Fibroblast of skin of scalp (primary cell): ENCODE results near the gene TRIM40.

Experiments
- DNase-seq: peaks from one replicate; pipeline ENCODE4 v3.0.0-alpha.2; 2013

Gene TRIM40

DNA sequence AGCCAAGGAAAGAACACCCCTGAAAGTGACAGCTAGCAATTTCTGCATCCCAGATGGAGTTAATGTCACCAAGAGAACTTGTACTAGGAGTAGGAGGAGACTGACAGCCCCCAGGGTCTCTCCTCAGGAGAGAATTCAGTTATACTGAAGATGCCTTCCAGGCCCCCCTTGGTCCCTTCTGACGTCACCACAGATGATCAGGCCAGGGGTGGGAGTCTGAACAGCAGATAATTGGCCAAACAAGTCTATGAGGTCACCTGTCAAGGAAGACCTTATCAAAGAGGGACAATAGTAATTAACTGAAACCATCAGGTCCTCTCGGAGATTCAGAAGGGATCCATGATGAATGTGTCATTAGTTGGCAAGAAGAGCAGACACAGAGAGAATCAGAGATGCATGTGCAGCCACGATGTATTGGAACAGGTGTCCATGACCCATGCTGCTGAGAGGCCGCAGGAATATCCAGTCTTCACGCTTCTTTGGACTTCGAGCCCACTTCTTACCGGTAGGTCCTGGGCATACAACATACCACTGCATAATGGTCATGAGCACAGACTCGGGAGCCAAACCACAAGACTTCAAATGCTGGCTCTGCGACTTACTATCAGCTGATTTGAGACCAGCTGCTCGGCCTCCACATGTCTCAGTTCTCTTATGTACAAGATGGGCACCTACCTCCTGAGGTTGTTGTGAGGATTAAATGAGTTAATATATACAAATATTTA, 14.9 kb downstream of the TRIM40 start:
- DNase-seq = peak; percentile 41

DNA sequence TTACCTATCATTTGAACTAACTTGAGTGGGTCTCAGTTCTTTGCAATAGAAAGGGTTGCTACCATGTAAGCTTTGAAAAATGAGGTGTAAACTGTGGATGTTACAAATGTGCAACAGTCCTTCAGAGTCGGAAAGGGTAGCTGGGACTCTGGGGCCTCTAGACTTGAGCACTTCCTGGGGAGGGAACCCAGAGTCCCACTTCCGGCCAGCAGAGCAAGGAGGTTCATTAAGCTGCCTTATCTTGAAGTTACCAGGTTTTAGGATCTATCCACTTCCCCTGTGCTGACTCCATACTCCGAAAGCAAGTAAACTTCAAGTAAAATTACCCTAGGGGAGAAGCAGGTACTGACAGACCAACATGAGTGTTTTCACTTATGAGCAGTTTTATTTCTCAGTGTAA, 15.6 kb downstream of the TRIM40 start:
- no peak for DNase-seq

DNA sequence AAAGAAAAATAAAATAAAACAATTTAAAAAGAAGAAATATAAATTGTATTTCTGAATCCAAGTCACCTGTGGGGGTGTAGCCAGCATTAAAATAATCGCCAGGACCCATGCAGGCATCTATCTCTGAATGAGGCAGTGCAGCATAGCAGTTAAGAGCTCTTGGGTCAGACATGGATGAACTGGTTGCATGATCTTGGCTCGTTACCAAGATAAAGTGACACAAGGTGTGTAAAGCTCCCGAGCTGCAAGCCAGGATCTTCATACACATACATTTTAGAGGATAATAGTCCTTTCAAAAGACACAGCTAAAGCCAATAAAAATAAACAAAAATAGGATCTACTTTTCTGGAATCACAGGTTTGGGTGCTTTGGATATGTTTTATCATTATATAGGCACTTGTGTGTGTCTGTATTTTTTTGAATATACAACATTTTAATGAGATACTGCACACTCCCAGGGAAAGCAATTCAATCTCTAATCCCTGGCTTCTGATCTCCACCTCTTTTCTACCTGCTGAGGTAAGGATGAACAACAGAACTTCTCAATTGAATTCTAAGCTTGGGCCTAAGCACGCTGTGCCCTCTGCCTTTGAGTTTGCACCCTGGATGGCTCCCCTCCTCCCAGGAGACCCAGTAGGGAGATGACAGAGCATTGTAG, 16.2 kb downstream of the TRIM40 start:
- no peak for DNase-seq

DNA sequence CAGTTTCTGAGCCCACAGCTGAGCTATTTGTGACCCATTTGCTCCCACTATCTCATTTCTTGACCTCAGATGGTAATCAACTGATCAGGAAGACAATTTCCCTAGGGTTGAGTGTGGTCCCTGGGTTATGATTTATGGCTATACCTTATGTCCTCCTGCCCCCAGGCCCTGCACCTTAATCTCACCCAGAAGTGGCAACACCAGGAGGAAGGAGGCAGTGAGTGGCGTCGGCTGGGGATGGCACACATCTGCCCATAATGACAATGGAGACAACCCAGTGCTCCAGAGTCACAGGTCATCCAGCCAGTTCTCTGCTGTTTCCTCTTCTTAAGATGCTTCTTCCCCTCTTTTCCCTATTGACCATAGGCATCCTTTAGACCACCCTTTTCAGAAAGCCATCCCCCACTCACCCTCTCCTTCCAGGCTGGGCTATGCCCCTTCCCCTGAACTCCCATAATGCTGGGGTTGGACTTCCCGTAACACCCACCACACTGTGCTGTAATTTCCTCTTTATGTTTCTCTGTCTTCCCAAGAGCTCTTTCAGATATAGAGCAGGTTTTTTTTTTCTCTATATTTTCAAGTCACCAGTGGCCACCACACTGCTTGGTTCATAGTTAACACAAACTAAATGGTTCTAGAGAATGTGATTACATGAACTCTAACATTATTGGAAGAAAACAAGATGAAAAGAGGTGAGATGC, 17.1 kb downstream of the TRIM40 start:
- no peak for DNase-seq

DNA sequence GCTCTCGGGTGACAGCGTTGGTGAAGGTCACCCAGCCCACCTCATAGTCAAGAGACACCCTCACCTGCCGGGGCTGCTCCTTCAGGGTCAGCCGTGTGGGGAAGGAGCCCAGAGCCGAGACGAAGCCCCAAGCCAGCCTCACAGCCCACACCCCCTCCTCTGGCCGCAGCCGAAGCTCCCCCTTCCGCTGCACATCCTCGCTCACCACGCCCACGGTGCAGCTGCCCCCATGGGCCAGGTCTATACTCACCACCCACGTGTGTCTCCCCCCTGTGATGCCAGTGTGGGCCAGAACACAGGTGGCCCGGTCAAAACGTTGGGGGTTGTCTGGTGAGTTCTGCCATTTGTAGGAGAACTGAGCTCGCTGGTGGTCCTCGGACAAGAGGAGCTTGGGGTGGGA, 18.1 kb downstream of the TRIM40 start:
- no peak for DNase-seq

DNA sequence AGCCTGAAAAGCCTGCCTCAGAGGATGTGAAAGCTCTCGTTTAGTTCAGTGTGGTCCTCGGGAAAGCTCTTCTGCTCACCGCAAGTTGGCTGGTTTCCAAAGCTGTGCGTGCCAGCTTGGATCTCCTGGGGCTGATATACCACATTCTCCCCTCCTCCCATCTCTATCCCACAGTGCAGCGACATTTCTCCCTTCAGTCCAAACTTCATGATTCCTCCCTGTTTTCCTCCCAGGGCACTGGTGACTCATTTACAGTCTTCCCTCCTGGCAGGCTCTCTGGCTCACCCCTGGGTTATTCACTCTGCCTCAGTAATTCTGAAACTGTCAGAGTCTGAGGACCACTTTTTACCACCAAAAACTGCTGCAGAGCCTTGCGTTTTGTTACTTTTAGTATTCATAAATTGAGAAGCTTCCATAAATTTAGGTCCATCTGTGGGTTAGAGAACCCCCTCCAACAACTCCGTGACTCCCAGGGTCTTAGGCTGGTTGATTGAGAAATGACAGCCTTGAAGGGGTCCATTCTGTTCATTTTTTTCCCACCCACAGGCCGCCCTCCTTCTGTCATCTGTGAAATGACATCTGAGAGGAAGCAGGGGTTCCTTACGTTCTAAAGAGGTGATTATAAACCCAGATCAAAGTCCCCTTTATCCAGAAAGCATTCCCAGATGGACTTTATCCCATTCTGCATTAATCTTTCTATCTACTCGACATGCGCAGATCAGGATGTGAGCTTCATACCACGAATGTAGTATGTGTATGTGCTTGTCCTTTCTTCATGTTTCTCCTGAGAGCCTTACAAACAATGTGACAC, 19.0 kb downstream of the TRIM40 start:
- peak; percentile 97 for DNase-seq

DNA sequence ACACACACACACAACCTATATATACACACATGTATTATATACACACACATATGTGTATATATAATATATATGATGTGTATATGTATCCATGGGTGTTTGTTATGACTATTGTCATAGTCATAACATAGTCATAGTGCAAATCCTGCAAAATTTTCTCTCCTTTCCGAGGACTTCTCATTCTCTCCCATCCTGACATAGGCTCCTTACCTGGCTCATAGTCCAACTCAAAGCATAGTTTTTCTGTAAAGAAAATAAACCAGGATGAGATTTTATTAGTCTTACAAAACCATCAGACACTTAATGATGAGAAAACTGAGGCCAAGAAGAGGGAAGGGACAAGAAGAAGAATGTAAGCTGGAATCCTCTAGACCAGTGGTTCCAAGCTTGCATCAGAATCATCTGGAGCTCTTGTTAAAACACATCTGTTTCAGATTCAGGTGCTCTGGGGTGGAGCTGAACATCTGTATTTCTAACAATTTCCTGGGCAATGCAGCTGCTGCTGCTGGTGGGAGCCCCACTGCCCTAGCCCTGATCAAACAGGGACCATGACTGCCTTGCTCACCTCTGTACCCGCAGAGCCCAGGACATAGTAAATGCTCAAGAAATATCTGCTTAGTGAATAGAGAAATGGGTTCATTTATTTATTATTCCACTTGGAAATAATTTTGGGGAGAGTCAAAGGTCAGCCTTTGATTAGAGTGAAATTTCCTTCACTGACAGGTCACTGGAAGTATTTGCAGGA, 19.8 kb downstream of the TRIM40 start:
- peak; percentile 19 for DNase-seq

DNA sequence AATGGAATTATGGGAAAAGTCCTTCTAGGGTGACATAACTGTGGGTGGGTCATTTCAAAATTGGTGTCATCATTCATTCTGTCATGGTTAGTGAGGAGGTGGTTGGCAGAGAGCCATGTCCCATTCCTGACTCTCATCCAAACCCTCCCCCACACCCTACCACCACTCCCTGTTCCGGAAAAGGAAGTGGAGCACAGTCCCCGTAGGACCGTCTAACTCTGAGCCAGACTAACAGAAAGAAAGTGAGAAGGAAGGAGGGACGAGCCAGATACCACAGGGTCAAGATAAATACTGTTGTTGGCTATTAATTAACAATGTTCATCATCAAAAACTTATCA, 20.3 kb downstream of the TRIM40 start:
- peak; percentile 80 for DNase-seq

DNA sequence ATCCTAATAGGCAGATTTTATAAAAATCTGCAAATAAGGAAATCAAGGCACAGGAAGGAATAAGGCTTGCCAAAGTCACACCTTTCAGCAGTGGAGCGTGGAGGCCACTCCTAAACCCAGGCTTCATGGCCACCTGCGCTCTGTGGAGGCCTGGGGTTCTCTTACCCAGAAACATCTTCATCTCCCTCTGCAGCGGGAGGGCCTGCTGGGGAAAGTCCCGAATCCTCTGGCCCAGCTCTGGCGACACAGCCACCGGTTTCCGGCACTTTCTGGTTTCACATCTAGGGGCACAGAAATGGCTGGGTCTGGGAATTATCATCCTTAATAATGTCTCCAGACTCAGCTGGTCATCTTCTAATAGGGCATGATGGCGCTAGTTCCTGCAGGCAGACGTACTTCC, 20.8 kb downstream of the TRIM40 start:
- no peak for DNase-seq

DNA sequence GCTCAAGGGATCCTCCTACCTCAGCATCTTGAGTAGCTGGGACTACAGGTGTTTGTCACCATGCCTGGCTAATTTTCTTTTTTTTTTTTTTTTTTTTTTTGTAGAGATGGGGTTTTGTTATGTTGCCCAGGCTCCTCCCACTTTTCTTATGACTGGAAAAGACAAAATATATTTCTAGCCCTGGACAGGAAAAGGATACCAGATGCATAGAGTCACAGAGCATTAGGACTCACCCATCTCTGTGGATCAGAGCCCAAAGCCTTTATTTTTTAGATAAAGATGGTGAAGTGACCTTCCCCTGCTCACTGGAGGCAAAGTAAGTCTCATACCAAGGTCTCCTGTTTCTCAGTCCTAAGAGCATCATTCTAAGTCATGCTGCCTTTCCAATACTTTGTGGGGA, 21.6 kb downstream of the TRIM40 start:
- peak; percentile 13 for DNase-seq

DNA sequence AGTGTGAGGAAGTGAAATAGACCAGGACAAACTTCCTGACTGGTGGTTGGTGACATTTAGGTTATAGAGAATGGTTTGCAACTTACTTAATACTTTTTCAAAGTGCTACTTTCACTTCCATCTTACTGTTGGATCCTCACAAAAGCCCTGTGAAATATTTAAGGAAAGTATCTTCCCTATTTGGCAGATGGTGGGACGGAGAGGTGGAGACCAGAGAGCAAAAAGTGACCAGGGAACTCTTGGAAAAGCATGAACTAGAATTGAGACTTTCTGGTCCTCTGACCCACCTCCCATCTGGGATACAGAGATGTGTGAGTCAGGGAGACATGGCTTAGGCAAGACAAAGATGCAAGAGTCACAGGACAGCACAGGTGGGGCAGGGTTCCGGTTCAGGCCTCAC, 22.1 kb downstream of the TRIM40 start:
- DNase-seq = no peak

DNA sequence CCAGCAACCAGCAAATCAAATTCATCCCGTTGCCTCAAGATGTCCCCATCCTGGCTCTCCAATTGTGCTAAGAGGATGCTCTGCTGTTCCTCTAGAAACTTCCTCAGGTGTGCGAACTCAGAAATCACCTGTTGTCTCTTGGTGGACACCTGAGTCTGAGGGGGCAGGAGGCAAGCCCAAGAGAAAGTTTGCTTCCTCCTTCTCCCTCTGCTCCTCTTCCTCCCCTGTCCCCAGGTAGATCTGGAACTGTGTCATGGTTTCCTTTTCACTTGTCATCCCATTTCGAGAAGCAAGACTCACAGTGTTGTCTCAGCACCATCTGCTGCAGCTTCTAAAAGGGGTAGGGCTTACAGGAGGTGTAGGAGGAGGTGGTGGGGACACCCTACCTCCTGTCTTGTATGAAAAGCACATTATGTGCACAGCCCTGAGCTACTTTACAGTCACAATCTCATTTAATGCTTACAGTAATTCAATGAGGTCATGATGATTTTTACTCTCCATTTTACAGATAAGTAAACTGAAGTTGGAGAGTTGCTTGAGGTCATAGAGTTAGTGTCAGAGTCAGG, 22.6 kb downstream of the TRIM40 start:
- no peak for DNase-seq

DNA sequence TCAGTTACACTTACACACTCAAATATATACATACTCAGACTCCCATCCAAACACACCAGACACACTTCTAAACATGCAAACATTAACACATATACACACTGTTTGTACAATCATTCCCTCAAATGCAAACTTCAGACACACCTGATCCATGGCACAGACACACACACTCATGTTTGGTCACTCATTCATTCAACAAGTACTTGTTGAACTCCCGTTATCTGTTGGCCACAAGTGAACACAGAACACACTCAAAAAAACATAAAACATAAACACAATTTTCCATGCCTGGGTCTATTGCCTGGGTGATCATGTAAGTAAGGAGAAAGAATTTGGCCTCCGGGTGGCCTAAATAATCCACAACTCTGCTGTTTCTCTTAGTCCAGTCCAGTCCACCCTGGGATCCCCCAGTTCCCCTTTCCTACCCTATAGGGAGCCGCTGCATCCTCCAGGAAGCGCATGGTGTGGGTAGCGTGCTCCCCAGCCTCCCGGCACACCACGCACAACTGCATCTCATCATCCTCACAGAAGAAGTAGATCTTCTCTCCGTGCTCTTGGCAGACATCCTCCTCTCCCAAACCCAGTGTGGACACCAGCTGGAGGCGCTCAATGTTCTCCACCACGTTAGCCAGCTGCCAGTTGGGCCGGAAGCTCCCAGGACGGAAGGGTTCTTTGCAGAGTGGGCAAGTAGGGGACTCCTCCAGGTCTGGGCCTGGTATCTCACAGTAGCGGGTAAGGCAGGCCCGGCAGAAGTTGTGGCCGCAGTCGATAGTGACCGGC, 24.3 kb downstream of the TRIM40 start:
- DNase-seq = no peak

DNA sequence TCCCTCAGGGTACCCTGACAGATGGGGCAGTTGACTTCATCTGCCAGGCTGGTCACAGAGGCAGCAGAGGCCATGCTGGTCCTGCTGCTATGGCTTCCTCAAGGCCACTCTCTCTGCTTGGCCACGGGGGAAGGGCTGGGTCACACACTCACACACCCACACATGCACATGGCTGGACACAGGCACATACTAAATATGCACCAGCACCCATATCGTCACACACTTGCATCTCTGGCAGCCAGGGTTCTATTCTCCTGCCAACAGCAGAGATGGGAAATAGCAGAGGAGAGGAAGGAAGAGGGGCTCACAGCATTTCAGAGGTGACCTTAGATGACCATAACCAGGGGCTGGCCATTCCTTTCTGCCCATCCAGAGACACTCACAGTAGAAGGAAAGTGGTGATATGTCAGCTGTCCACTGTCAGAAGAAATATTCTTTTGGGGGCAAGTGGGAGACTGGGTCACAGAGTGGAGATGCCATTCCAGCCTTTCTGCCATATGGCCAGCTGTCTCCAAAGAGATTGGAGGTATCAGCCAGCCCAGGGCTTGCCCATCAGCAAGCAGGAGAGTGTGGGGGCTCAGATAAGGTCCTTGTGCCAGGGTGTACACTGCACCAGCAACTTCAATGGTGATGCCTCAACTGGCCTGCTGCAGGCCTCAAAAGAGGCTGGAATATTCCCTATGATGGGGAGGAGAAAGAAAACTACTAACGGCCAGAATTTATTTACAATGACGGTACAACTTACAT, 25.0 kb downstream of the TRIM40 start, which contains the start of gene TRIM10:
Gene TRIM10, minus strand, starts transcription at position 427 of the 747 bp plus-strand sequence. Its CDS starts 353 bp downstream, at position 74.
- DNase-seq = no peak

DNA sequence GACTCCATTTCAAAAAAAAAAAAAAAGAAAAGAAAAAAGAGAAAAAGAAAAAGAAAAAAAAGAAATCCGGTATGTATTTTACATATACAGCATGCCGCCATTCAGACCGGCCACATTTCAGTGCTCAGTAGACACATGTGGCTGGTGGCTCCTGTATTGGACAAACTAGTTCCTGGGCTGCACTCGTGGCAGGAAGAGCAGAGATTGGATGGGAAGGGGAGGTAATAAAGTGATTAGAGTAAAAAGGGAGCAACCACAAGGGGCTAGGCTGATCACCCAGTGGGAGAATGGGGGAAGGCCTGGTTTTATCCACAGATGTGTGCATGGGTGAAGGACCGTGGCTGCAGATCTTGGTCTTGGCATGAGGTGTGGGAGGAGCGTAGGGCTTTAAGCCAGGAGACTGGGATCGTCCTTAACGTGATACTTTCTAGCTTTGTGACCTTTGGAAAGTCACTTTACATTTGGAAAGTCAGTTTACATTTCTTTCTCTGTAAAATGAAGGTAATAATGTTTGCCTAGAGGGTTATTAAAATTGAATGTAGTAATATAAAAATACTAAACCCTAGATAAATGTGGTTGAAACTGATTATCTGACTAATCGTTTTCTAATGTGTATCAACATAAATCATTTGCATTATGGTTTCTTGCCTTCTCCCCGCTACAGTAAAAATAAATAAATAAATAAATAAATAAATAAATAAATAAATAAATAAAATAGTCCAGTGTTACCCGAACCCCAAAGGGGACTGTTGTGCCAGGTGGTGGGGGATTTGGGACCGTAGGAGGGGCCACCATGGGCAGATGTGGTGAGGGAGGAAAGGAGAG, 26.5 kb downstream of the TRIM40 start:
- no peak for DNase-seq

DNA sequence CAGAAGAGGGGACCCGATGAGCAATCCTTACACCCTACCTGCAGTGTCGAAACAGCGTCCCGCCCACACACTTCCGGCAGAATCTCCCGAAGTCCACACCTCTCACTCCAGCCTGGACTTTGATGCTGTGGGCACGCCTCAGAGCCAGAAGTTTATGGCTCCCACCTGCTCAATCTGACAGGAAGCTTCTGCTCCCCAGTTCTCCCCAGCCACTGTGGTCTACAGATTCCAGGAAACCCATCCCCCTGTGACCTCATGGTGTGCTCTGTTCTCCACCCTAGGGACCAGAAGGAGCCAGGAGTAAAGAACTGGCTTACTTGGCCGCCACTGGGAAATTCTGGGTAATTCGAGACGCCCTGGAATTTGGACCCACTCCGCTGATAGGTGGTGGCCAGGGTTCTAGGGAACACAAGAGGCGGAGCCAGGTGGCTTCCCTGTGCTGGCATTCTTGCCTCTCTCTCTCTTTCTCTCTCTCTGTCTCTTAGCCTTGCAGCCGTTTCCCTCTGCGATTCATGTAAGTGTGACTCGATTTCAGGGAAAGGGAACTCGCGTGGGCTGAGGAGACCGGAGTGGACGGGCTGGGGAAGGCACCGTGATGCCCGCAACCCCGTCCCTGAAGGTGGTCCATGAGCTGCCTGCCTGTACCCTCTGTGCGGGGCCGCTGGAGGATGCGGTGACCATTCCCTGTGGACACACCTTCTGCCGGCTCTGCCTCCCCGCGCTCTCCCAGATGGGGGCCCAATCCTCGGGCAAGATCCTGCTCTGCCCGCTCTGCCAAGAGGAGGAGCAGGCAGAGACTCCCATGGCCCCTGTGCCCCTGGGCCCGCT, 27.4 kb downstream of the TRIM40 start, which contains the start of gene TRIM15:
Gene TRIM15, plus strand, starts transcription at position 457 of the 828 bp plus-strand sequence. Its CDS starts 139 bp downstream, at position 596.
- no peak for DNase-seq

DNA sequence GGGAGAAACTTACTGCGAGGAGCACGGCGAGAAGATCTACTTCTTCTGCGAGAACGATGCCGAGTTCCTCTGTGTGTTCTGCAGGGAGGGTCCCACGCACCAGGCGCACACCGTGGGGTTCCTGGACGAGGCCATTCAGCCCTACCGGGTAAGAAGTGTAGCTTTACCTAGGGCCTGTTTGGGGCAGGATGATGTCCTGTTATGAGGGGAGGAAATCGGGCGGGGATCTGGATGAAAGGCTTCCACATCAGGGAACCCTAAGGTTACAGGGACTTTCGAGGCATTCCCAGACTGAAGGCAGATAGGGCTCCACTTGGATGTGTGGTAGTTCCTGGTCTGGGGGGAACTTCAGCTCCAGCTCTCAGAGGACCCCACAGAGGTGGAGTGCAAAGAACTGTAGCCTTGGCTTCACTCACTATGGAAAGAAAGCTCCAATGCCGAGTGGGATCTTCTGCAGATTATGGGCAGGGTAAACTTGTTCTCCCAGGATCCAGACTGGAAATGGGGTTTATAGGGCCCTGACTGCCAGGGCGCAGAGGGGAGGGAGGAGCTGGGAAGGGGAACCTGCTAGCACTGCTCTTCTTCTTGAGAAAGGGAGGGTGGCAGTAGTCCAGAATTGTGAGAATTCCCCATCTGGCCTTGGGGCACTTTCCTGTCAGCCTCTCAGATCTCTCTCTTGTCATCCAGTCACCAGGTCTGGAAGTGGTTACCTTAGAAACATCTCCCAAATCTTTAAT, 28.1 kb downstream of the TRIM40 start:
- no peak for DNase-seq

DNA sequence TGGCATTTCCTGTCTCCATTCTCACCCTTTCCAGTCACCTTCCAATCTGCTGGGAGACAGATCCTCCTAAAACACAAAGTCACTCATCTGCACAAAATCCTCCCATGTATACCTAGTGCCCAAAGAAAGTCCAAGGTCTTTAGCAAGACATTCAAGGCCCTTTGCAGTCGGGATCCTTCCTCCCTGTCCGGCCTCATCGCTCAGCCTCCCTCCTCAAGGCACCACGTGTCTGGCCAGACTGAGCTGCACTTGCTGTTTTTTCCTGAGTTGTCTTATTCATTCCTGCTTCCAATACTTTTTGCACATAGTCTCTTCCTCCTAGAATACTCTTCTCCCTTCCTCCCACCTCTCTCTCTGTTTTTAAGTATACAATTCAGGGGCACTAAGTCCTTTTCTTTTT, 28.8 kb downstream of the TRIM40 start:
- no peak for DNase-seq
